Glutamatergic neuron (in vitro differentiated cells): Measurements from ENCODE around the gene FLYWCH1. TPM values are rescaled to one million over a fixed set of nuclear protein-coding genes. Genes with fewer than 3 reads are reported as not detected.

Experiments
- DNase-seq: peaks from one replicate; pipeline ENCODE4 v3.0.0; 2022
- H3K27ac Mint-ChIP-seq: one replicate; pipeline ENCODE4 v1.8.0; 2020; ENCODE audit warnings: mild to moderate bottlenecking, mixed read lengths, inconsistent platforms; ENCODE audit not compliant: unreplicated experiment
- H3K27me3 Mint-ChIP-seq: one replicate; pipeline ENCODE4 v1.8.0; 2020; ENCODE audit warnings: mild to moderate bottlenecking, moderate library complexity, mixed read lengths, inconsistent platforms; ENCODE audit not compliant: unreplicated experiment
- H3K36me3 Mint-ChIP-seq: one replicate; pipeline ENCODE4 v1.8.0; 2020; ENCODE audit warnings: mild to moderate bottlenecking, mixed read lengths, inconsistent platforms; ENCODE audit not compliant: unreplicated experiment
- H3K4me1 Mint-ChIP-seq: one replicate; pipeline ENCODE4 v1.8.0; 2020; ENCODE audit warnings: mild to moderate bottlenecking, low read depth, mixed read lengths, inconsistent platforms; ENCODE audit not compliant: unreplicated experiment
- H3K4me3 Mint-ChIP-seq: one replicate; pipeline ENCODE4 v1.8.0; 2020; ENCODE audit warnings: mild to moderate bottlenecking, mixed read lengths, inconsistent platforms; ENCODE audit not compliant: unreplicated experiment
- H3K9me3 Mint-ChIP-seq: one replicate; pipeline ENCODE4 v1.8.0; 2020; ENCODE audit warnings: mild to moderate bottlenecking, moderate library complexity, mixed read lengths, inconsistent platforms; ENCODE audit not compliant: unreplicated experiment
- CTCF ChIP-seq: fragments of 200-600 bp; sonication (generic); IDR thresholded peaks from one replicate; pipeline ENCODE4 v1.5.0; 2021; ENCODE audit not compliant: partially characterized antibody, unreplicated experiment
- total RNA-seq: library from RNA; stranded (reverse); fragmentation: NEBNext Ultra II Directional; extraction: Animal tissue kit (Norgen Biotek cat#: 25700); gene quantifications from one replicate; pipeline ENCODE4 v1.2.1, GENCODE V29; 2021; ENCODE audit not compliant: unreplicated experiment

The FLYWCH1 gene
- total RNA-seq, 1 donor from 2014 or later = 77.1 TPM

DNA sequence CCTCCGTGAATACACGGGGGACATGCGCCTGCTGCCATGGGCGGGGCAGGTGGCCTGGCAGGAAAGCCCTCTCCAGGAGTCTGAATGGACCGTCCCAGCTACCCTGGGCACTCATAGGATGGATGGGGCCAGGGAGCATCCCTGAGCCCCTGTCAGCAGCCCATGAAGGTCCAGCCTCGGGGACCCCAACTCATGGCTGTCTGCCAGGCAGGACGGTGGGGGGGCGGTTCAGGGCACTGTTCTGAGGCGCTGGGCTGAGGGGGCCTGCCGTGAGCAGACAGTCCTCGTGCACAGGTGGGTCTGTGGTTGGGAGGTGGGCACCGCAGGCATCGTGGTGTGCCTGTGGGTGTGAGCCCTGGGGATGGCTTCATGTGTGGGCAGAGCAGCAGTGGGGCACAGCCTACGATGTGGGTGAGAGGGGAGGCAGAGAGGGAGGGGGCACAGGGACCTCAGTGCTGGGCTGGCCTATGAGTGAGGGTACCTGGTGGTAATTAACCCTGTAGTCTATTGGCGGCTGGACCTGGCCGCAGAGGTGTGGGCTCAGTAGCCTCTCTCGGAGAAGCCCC is 75.0 kb downstream of the FLYWCH1 start:
- TF ChIP-seq CTCF = no peak
- Mint-ChIP-seq H3K27ac (no peak overlapping the region), H3K9me3 (peaks cover 3% of the 10 kb centered on the region), H3K4me1 (peaks cover under 1% of the 10 kb centered on the region), H3K4me3 (no peak overlapping the region), H3K27me3 (peaks cover 4% of the 10 kb centered on the region), H3K36me3 (no peaks in the 10 kb centered on the region)
- DNase-seq = no peak

GRCh38 chr16:2987286-2987685 is 75.6 kb downstream of the FLYWCH1 start:
- Mint-ChIP-seq H3K9me3 (peaks cover 3% of the 10 kb centered on the region), H3K4me3 (no peak overlapping the region), H3K27me3 (peaks cover 4% of the 10 kb centered on the region), H3K4me1 (no peaks in the 10 kb centered on the region), H3K27ac (no peak overlapping the region), H3K36me3 (no peaks in the 10 kb centered on the region)
- TF ChIP-seq CTCF = no peak
- no peak for DNase-seq

DNA sequence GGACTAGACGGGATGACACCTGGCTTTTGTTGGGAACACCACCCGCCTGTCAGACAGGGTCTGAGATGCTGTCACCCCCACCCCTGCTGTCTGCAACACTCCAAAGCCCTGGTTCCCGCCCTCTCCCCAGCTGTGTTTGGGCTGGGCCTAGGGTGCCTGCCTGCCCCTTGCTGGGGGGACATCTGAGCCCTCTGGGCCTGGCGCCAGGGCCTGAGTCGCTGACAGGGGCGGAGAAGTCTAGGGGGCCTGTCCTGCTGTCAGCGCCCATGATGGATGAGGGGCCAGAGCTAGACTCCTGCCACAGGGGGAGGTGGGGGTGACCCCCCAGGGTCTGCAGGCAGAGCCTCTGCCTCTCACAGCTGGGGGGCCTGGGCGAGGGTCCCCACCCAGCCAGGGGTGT is 76.1 kb downstream of the FLYWCH1 start:
- Mint-ChIP-seq H3K27ac (no peak overlapping the region), H3K9me3 (peaks cover 3% of the 10 kb centered on the region), H3K4me3 (no peak overlapping the region), H3K36me3 (no peaks in the 10 kb centered on the region), H3K27me3 (peaks cover 4% of the 10 kb centered on the region), H3K4me1 (no peaks in the 10 kb centered on the region)
- TF ChIP-seq CTCF = no peak
- no peak for DNase-seq

DNA sequence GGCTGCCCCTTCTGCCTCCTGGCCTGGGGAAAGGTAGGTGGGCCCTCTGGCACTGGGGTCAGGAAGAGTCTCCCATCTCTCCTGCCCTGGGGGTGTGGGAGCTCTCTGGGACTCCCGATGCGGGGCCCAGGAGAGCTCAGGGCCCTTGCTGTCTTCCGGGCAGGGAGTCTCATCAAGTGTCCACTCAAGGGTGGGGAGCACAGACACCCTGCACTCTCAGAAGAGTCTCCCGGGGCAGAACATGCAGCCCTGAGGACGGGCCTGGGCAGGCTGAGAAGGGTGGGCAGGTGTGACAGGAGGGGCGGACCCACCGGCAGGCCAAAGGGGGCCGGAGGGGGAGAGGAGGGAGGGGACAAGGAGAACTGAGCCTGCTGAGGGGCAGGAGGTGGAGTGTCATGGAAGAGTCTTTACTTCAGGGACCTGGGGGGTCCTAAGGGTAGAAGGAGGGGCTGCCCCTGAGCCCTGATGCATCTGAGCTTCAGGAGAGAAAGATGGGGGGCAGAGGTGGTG is 76.9 kb downstream of the FLYWCH1 start:
- H3K9me3 Mint-ChIP-seq = no peaks in the 10 kb centered on the region
- peaks cover 4% of the 10 kb centered on the region for H3K27me3 Mint-ChIP-seq
- H3K4me3 Mint-ChIP-seq = no peak overlapping the region
- no peak for TF ChIP-seq CTCF
- no peak overlapping the region for H3K27ac Mint-ChIP-seq
- no peak for DNase-seq
- H3K36me3 Mint-ChIP-seq = no peaks in the 10 kb centered on the region
- no peaks in the 10 kb centered on the region for H3K4me1 Mint-ChIP-seq

DNA sequence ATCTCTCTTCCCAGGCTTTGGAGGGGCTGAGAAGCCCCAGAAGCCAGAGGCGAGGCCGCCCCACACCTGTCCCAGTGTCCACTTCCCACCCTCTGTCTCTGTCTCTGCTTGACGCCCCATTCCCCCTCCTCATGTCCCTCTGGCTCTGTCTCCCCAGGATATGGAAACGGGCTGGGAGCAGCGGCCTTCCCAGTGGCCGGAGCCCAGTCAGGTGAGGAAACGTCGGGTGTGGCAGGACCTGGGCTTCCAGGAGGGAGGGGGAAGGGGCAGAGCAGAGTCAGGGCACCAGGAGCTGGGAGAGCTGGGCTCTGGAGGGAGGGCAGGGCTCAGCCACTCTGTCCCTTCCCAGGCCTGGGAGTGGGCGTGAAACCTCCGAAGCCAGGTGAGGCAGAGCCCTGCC is 79.2 kb downstream of the FLYWCH1 start:
- no peak for DNase-seq
- Mint-ChIP-seq H3K27ac (no peak overlapping the region), H3K9me3 (no peaks in the 10 kb centered on the region), H3K4me3 (no peak overlapping the region), H3K4me1 (no peaks in the 10 kb centered on the region), H3K27me3 (peaks cover 2% of the 10 kb centered on the region), H3K36me3 (no peaks in the 10 kb centered on the region)
- TF ChIP-seq CTCF = no peak
